Measurements from ENCODE around the gene COPRS. TPM values are rescaled to one million over a fixed set of nuclear protein-coding genes. Genes with fewer than 3 reads are reported as not detected.

The COPRS gene
- total RNA-seq, 1 donor from 2014 or later, result 60.7 TPM

GRCh38 chr17:31845291-31845690 lies 13.8 kb downstream of the COPRS start:
- Mint-ChIP-seq H3K27ac (ENCODE audit: unreplicated experiment) (no peak overlapping the region), H3K4me1 (no peaks in the 10 kb centered on the region), H3K9me3 (no peaks in the 10 kb centered on the region), H3K36me3 (ENCODE audit: low read depth) (no peaks in the 10 kb centered on the region), H3K4me3 (no peak overlapping the region), H3K27me3 (ENCODE audit: low read depth) (peaks cover 7% of the 10 kb centered on the region)
- TF ChIP-seq CTCF (conservative IDR thresholded peaks at IDR 0.05), result no peak
- DNase-seq (ENCODE audit: low read depth, low spot score), result no peak

GRCh38 chr17:31843070-31843745 lies 15.8 kb downstream of the COPRS start:
- Mint-ChIP-seq H3K27ac (ENCODE audit: unreplicated experiment) (no peak overlapping the region), H3K4me3 (no peak overlapping the region), H3K9me3 (no peaks in the 10 kb centered on the region), H3K27me3 (ENCODE audit: low read depth) (peaks cover 11% of the 10 kb centered on the region), H3K36me3 (ENCODE audit: low read depth) (no peaks in the 10 kb centered on the region), H3K4me1 (no peaks in the 10 kb centered on the region)
- no peak for TF ChIP-seq CTCF (conservative IDR thresholded peaks at IDR 0.05)
- DNase-seq (ENCODE audit: low read depth, low spot score), result no peak

- Mint-ChIP-seq H3K27ac (ENCODE audit: unreplicated experiment) (no peak overlapping the region), H3K4me1 (no peaks in the 10 kb centered on the region), H3K9me3 (no peaks in the 10 kb centered on the region), H3K27me3 (ENCODE audit: low read depth) (peaks cover 11% of the 10 kb centered on the region), H3K36me3 (ENCODE audit: low read depth) (no peaks in the 10 kb centered on the region), H3K4me3 (no peak overlapping the region)
- DNase-seq (ENCODE audit: low read depth, low spot score), result peak; percentile 79
- peak; percentile 98 for TF ChIP-seq CTCF (conservative IDR thresholded peaks at IDR 0.05)
These were observed 16.6 kb downstream of the COPRS start for GRCh38 chr17:31842195-31843069.

DNA sequence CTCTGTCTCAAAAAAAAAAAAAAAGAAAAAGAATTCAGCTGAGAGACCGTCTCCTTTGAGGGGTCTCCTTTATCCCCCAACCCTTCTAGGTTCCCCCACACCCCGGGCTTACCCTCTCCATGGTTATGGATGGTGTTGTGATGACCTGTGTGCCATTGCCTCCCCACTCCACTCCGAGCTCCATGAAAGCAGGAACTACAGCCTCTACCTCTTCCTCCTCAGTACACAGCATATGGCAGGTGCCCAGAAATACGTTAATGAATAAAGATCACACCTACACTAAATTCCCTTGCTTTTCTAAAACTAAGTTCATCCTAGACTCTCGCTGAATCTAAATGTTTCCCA lies 17.2 kb downstream of the COPRS start:
- H3K4me1 Mint-ChIP-seq, result no peaks in the 10 kb centered on the region
- H3K27me3 Mint-ChIP-seq (ENCODE audit: low read depth), result peaks cover 11% of the 10 kb centered on the region
- no peaks in the 10 kb centered on the region for H3K9me3 Mint-ChIP-seq
- TF ChIP-seq CTCF (conservative IDR thresholded peaks at IDR 0.05), result no peak
- no peak for DNase-seq (ENCODE audit: low read depth, low spot score)
- no peak overlapping the region for H3K27ac Mint-ChIP-seq (ENCODE audit: unreplicated experiment)
- no peaks in the 10 kb centered on the region for H3K36me3 Mint-ChIP-seq (ENCODE audit: low read depth)
- no peak overlapping the region for H3K4me3 Mint-ChIP-seq

DNA sequence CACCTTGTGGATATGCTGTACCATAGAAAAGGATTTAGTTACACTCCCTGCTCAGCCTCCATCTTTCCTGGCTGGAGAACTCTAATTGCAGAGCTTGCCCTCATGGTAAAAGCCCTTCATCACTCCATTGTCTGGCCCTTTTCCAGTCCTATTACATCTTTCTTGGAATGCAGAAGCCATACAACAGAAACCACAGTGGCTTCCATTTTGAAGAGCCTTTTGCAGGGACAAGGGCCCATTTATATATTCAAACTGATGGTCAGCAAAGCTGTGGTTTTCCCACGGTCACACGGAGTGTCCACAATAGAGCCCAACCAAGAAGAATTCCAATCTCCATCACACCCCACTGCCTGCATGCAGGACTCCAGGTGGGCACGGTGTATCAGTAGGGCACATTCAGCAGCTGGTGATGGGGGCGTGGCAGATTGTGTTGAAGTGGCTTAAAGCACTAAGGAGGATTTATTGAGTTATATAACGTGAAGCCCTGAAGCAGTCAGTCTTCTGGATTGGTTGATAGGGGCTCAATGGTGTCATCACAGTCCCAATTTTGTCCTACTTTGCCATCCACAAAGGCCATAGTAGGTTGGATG lies 20.3 kb downstream of the COPRS start:
- Mint-ChIP-seq H3K4me1 (no peaks in the 10 kb centered on the region), H3K9me3 (no peaks in the 10 kb centered on the region), H3K27ac (ENCODE audit: unreplicated experiment) (no peak overlapping the region), H3K4me3 (no peak overlapping the region), H3K36me3 (ENCODE audit: low read depth) (no peaks in the 10 kb centered on the region), H3K27me3 (ENCODE audit: low read depth) (peaks cover 7% of the 10 kb centered on the region)
- DNase-seq (ENCODE audit: low read depth, low spot score), result no peak
- no peak for TF ChIP-seq CTCF (conservative IDR thresholded peaks at IDR 0.05)

All from neural crest cell (in vitro differentiated cells).